ENCODE measurements around the gene FBXW2. TPM values are rescaled to one million over a fixed set of nuclear protein-coding genes. Genes with fewer than 3 reads are reported as not detected.

FBXW2 gene
- total RNA-seq, 1 experiment from 2014 or later: 62.1 TPM

DNA sequence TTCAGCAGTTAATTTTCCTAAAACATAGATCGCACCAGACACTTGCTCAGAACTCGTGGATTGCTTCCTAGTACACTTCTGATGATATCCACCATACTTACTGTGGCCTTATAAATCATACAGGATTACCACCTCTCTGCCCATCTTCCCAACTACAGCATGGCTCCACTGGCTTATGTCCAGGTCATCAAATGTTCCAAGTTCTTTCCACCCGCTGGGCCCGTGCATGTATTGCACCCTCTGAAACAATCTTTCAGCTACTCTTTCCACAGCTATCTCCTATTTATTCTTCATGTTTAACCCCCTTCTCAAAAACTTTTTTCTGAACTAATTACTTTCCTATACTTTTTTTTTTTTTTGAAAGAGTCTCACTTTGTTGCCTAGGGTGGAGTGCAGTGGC is 18.5 kb downstream of the FBXW2 start:
- Histone ChIP-seq H3K4ac (ENCODE audit: low read depth, low read length) (no peak overlapping the region), H3K9me3 (ENCODE audit: control insufficient read depth, low read depth, low read length) (no peaks in the 10 kb centered on the region), H3K4me2 (ENCODE audit: insufficient read depth, insufficient read length, low read length) (no peak overlapping the region), H3K56ac (ENCODE audit: insufficient read length, low read depth, low read length) (no peak overlapping the region), H3K79me2 (ENCODE audit: insufficient read depth, low read length) (no peaks in the 10 kb centered on the region), H2BK20ac (ENCODE audit: low read depth, low read length, poor library complexity, severe bottlenecking) (no peak overlapping the region), H3K18ac (ENCODE audit: insufficient read length, low read depth, low read length) (no peak overlapping the region), H3K14ac (ENCODE audit: insufficient read depth, low read length) (no peak overlapping the region), H3K27ac (ENCODE audit: insufficient read length, low read depth, low read length) (no peak overlapping the region), H2AFZ (ENCODE audit: low read length) (no peak overlapping the region), H2BK15ac (ENCODE audit: low read depth, low read length) (no peak overlapping the region), H3T11ph (ENCODE audit: low read length) (no peak overlapping the region), H4K20me1 (ENCODE audit: control insufficient read depth, insufficient read depth, insufficient read length) (no peaks in the 10 kb centered on the region), H2BK120ac (ENCODE audit: low read depth, low read length, poor library complexity, severe bottlenecking) (no peak overlapping the region), H3K27me3 (ENCODE audit: insufficient read depth, low read length) (no peaks in the 10 kb centered on the region), H4K91ac (ENCODE audit: insufficient read length, low read depth, low read length) (no peak overlapping the region), H3K4me1 (ENCODE audit: insufficient read depth, low read length) (no peaks in the 10 kb centered on the region), H3K23me2 (ENCODE audit: insufficient read length, low read depth, low read length, poor library complexity, severe bottlenecking) (no peaks in the 10 kb centered on the region), H2BK5ac (ENCODE audit: insufficient read length, low read length) (no peak overlapping the region), H4K8ac (replicated peaks; ENCODE audit: insufficient read length, low read depth, low read length) (no peak overlapping the region), H2BK12ac (ENCODE audit: insufficient read length, low read depth, low read length) (no peak overlapping the region), H4K5ac (ENCODE audit: insufficient read length, low read depth, low read length) (no peak overlapping the region), H2AK5ac (ENCODE audit: insufficient read length, low read length) (no peak overlapping the region), H3K9ac (ENCODE audit: extremely low read depth, insufficient read length, low read length) (no peak overlapping the region), H3K79me1 (ENCODE audit: insufficient read depth, low read depth, low read length, poor library complexity, severe bottlenecking) (no peaks in the 10 kb centered on the region), H3K23ac (ENCODE audit: insufficient read length, low read depth, low read length) (no peak overlapping the region)
- Mint-ChIP-seq H3K4me1 (no peaks in the 10 kb centered on the region; a peak in 1 of 4 replicates), H3K27me3 (ENCODE audit: low read depth) (no peaks in the 10 kb centered on the region), H3K27ac (no peak overlapping the region; a peak in 1 of 7 replicates), H3K4me3 (no peak overlapping the region), H3K36me3 (ENCODE audit: insufficient read depth in 1 of 3, low read depth in 3 of 3) (peaks cover 34 to 73% (median 64%) of the 10 kb centered on the region in 3 experiments; a peak in 6 of 7 replicates), H3K9me3 (no peaks in the 10 kb centered on the region)
- TF ChIP-seq, protein P1, sequence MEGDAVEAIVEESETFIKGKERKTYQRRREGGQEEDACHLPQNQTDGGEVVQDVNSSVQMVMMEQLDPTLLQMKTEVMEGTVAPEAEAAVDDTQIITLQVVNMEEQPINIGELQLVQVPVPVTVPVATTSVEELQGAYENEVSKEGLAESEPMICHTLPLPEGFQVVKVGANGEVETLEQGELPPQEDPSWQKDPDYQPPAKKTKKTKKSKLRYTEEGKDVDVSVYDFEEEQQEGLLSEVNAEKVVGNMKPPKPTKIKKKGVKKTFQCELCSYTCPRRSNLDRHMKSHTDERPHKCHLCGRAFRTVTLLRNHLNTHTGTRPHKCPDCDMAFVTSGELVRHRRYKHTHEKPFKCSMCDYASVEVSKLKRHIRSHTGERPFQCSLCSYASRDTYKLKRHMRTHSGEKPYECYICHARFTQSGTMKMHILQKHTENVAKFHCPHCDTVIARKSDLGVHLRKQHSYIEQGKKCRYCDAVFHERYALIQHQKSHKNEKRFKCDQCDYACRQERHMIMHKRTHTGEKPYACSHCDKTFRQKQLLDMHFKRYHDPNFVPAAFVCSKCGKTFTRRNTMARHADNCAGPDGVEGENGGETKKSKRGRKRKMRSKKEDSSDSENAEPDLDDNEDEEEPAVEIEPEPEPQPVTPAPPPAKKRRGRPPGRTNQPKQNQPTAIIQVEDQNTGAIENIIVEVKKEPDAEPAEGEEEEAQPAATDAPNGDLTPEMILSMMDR (conservative IDR thresholded peaks at IDR 0.05): 0 out of 3 replicates have a peak, but pooled peaks have one; percentile 18
- no CpG with 5 or more reads among the region's 4 CpGs for whole genome bisulfite sequencing (ENCODE audit: extremely low coverage, insufficient read length, low lambda C conversion rate)
- no peak for DNase-seq

Data from H9 (cell line).